GM12801 (cell line): ENCODE results near the gene EXOC7.

Experiments used
- TF ChIP-seq, protein P1 (sequence below): IDR thresholded peaks from one replicate; pipeline ENCODE4 v1.5.1; 2011; ENCODE audit warnings: control low read depth; ENCODE audit not compliant: insufficient read length; ENCODE audit errors: extremely low read depth

Gene EXOC7

DNA sequence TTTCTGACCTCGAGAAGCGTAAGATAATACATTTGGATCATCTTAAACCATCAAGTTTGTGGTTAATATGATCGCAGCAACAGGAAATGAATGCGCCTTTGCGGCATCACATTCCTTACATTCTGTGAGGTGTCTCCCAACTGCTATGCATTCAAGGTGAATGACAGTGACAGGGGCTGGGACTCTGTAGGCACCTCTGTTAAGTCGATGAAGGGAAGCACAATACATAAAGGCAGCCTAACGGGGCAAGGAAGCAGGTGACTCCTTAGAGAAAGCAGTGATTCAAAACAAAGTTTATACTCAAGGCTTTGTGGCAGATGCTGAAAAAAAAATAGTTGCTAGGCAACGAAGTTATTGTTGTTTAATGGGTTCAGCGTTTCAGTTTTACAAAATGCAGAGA is 54.9 kb downstream of the EXOC7 start:
- TF ChIP-seq, protein P1, sequence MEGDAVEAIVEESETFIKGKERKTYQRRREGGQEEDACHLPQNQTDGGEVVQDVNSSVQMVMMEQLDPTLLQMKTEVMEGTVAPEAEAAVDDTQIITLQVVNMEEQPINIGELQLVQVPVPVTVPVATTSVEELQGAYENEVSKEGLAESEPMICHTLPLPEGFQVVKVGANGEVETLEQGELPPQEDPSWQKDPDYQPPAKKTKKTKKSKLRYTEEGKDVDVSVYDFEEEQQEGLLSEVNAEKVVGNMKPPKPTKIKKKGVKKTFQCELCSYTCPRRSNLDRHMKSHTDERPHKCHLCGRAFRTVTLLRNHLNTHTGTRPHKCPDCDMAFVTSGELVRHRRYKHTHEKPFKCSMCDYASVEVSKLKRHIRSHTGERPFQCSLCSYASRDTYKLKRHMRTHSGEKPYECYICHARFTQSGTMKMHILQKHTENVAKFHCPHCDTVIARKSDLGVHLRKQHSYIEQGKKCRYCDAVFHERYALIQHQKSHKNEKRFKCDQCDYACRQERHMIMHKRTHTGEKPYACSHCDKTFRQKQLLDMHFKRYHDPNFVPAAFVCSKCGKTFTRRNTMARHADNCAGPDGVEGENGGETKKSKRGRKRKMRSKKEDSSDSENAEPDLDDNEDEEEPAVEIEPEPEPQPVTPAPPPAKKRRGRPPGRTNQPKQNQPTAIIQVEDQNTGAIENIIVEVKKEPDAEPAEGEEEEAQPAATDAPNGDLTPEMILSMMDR = no peak

DNA sequence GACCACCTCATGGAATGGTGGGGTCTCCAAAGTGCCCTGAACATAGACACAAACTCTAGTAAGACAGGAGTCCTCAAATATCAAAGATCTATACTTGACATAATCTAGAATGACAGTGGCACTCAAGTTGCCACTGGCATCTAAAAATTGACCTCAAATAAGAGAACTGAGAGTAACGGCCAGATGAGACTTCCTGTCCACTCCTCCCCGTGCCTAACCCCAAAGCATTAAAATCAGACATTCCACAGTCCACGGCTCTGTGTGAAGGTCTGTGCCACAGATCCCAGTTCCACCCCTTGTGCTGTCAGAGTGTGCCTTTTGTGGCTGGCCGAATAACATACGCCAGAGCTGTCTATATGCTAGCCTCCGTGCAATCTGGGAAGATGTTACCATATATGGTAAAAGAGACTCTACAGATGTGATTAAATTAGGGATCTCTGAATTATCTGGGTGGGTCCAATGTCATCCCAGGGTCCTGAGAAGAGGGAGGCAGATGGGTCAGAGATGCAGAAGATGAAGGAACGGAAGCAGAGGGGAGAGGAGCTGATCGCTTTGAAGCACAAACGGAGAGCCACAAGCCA is 55.5 kb downstream of the EXOC7 start:
- TF ChIP-seq, protein P1 = no peak

DNA sequence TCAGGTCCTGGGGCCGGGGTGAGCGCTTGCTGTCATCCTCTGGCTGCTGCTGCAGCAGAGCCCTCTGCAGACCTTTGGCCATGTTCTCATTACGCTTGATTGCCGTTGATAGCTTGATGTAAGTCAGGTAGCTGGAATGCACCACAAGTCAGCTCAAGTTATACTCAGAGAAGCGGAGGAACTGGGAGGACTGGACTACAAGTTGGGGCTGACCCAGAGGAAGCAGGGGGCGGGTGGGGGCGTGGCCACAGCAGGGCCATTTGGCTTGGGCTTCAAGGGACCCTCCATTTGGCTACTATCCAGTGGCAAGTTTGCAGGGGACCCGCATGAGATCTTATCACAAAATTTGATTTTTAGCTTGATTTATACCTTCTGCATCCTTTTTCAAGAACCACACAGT is 57.5 kb downstream of the EXOC7 start:
- TF ChIP-seq, protein P1 = no peak

DNA sequence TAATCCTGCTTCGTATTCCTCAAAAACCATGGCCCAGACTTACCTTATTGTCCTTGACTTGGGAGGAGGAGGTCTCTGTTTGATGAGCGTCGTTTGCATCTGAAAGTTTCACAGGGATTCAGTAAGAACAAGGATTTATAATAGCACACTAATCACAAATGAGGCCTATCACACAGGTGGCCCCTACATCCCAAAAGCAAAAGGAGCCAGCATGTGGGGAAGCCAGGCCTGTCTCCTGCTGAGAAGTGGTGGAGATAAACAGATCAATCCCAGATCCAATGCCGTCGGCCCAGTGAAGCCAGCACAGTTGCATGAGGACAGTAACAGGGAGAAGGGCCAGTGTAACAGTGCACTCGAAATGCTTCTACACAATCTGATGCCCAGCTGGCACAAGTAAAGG is 63.2 kb downstream of the EXOC7 start:
- TF ChIP-seq, protein P1 = no peak

DNA sequence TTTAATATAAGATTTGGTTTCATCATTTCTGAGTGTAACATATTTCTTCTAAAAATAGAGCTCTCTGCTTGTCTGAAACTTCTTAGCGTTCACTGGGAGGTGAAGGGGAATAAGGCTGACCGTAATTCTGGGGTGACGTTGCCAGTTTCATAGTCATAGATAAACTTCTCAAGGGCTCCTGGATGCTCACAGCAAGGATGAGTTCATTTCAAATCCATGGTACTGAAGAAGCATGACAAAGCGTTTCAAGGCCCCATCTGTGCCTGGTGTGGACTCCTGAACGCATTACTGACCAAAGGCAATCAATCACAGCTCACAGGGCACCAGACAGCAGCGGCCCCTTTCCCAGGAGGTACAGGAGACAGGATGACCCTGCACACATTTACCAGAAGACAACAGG is 64.5 kb downstream of the EXOC7 start:
- TF ChIP-seq, protein P1 = no peak

DNA sequence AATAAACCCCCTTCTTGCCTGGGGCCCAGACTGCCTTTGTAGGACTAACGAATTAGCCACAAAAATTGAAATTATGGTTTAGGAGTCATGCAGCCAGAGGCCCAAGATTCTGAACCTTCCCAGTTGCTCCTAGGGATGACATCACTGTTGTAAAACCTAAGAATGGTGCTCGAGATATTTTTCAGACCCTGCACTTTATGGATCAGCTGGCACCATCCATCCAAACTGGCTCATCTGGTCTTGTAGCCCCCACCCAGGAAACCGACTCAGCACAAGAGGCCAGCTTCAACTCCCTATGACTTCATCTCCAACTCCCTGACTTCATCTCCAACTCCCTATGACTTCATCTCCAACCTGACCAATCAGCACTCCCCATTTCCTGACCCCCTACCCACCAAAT is 65.5 kb downstream of the EXOC7 start:
- TF ChIP-seq, protein P1 = no peak

DNA sequence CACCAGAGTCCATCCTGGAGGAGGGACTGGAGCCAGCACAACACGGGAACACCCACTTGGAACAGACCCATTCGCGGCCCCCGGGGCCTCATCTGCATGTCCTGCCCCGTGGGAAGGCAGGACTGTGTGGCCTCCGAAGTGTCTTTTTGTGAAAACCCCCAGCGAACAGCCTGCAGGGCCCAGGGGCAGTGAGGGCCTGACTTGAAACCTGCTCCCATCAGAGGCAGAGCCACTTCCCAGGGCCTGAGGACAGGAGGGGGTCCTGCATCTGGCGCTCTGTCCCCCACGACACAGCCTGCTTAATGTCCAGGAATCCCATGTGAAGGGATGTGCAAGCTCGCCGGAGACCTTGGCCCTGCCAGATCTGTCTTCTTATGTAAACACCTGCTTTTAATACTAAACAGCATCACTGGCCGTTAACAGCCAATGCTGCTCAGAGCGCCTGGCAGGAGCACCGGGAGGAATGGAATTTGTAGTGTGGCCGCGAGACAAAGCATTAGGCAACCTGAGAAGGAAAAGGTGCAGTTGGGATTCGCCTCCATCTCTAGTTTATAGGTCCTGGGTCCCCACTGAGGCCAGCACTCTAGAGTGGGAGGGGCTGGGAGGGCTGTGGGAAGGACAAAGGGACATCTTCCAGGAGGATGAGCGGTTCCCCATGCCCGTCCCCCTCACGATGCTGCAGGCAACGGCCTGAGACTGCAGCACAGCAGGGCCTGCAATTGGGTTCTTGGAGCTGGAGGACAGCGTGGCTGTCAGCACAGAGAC is 66.9 kb downstream of the EXOC7 start:
- TF ChIP-seq, protein P1 = no peak
